GM23338 (cell line): ENCODE measurements around the gene CHPF. TPM values are rescaled to one million over a fixed set of nuclear protein-coding genes. Genes with fewer than 3 reads are reported as not detected.

Experiments used
- ATAC-seq: fragments of 200-7000 bp; cut with Tn5 transposase; 3 replicates; pipeline ENCODE4 v1.9.1; 2020
- DNase-seq: peaks from one replicate; pipeline ENCODE4 v3.0.0-alpha.2; 2015; ENCODE audit warnings: low spot score
- H2AFZ ChIP-seq: fragments of 200-600 bp; sonication (generic); 2 replicates; pipeline ENCODE4 v1.8.0; 2016; ENCODE audit warnings: antibody characterized with exemption, mild to moderate bottlenecking, moderate library complexity
- H3F3A ChIP-seq: fragments of 200-600 bp; sonication (generic); replicated peaks from 2 replicates; pipeline ENCODE4 v1.8.0; 2017; ENCODE audit warnings: antibody characterized with exemption, mixed run types, low read depth
- H3K27ac ChIP-seq: fragments of 200-600 bp; sonication (generic); 2 replicates; pipeline ENCODE4 v1.6.1; 2016; ENCODE audit warnings: low read depth
- H3K27me3 ChIP-seq: fragments of 200-600 bp; sonication (generic); 2 replicates; pipeline ENCODE4 v1.8.0; 2016; ENCODE audit warnings: mild to moderate bottlenecking, mixed run types, moderate library complexity; ENCODE audit not compliant: insufficient read depth
- H3K36me3 ChIP-seq: fragments of 200-600 bp; sonication (generic); 2 replicates; pipeline ENCODE4 v1.8.0; 2016; ENCODE audit warnings: mild to moderate bottlenecking; ENCODE audit not compliant: insufficient read depth
- H3K4me1 ChIP-seq: fragments of 200-600 bp; sonication (generic); 2 replicates; pipeline ENCODE4 v1.8.0; 2016; ENCODE audit warnings: mild to moderate bottlenecking, moderate library complexity; ENCODE audit not compliant: insufficient read depth
- H3K4me2 ChIP-seq: fragments of 200-600 bp; sonication (generic); 2 replicates; pipeline ENCODE4 v1.7.1; 2017; ENCODE audit warnings: mixed run types
- H3K4me3 ChIP-seq: fragments of 200-600 bp; sonication (generic); 2 replicates; pipeline ENCODE4 v1.6.1; 2016; ENCODE audit warnings: mixed run types
- H3K79me2 ChIP-seq: fragments of 200-600 bp; sonication (generic); replicated peaks from 2 replicates; pipeline ENCODE4 v1.8.0; 2017; ENCODE audit warnings: mild to moderate bottlenecking; ENCODE audit not compliant: insufficient read depth
- H3K9me2 ChIP-seq: fragments of 200-600 bp; sonication (generic); 2 replicates; pipeline ENCODE4 v1.8.0; 2017; ENCODE audit not compliant: insufficient read depth
- H4K20me1 ChIP-seq: fragments of 200-600 bp; sonication (generic); replicated peaks from 2 replicates; pipeline ENCODE4 v1.8.0; 2017; ENCODE audit warnings: mild to moderate bottlenecking; ENCODE audit not compliant: insufficient read depth
- H3K27ac Mint-ChIP-seq: 2 replicates; pipeline ENCODE4 v1.8.0; 2020; ENCODE audit warnings: inconsistent platforms, mild to moderate bottlenecking, moderate library complexity, mixed read lengths
- H3K27me3 Mint-ChIP-seq: 3 replicates; pipeline ENCODE4 v1.8.0; 2022; ENCODE audit warnings: low read depth, mild to moderate bottlenecking, moderate library complexity, mixed read lengths, inconsistent platforms; ENCODE audit not compliant: insufficient read depth, poor library complexity
- H3K36me3 Mint-ChIP-seq: 3 replicates; pipeline ENCODE4 v1.8.0; 2021; ENCODE audit warnings: low read depth, mild to moderate bottlenecking, inconsistent platforms, moderate library complexity, mixed read lengths
- H3K4me1 Mint-ChIP-seq: 3 replicates; pipeline ENCODE4 v1.8.0; 2020; ENCODE audit warnings: mild to moderate bottlenecking, inconsistent platforms, mixed read lengths
- H3K4me3 Mint-ChIP-seq: 3 replicates; pipeline ENCODE4 v1.8.0; 2021; ENCODE audit warnings: moderate library complexity, mild to moderate bottlenecking, inconsistent platforms, mixed read lengths
- H3K9me3 Mint-ChIP-seq: 3 replicates; pipeline ENCODE4 v1.8.0; 2020; ENCODE audit warnings: moderate library complexity, mild to moderate bottlenecking, inconsistent platforms, mixed read lengths
- CTCF ChIP-seq, 2 experiments: fragments of 200-600 bp in 1 of 2; sonication (generic) in 1 of 2; conservative IDR thresholded peaks; 2 replicates each; pipeline versions ENCODE4 v1.5.1 to v1.6.1; 2016 to 2017; ENCODE audit warnings: antibody characterized with exemption in 2 of 2, low read depth in 2 of 2, mild to moderate bottlenecking in 2 of 2, moderate library complexity in 1 of 2
- STAT1 ChIP-seq: IDR thresholded peaks from one replicate; pipeline ENCODE4 v1.6.1; 2016; ENCODE audit warnings: antibody characterized with exemption; ENCODE audit not compliant: unreplicated experiment
- ZNF114 ChIP-seq: fragments of 250-450 bp; sonication (Bioruptor Pico); IDR thresholded peaks from 2 replicates; pipeline ENCODE4 v1.5.0; 2020; ENCODE audit warnings: mild to moderate bottlenecking, moderate library complexity
- ZNF331 ChIP-seq: fragments of 250-450 bp; sonication (Bioruptor Pico); IDR thresholded peaks from 2 replicates; pipeline ENCODE4 v1.5.0; 2020; ENCODE audit warnings: low read depth, mild to moderate bottlenecking, moderate library complexity
- ZNF462 ChIP-seq: fragments of 250-450 bp; sonication (Bioruptor Pico); IDR thresholded peaks from 2 replicates; pipeline ENCODE4 v1.5.0; 2020; ENCODE audit warnings: mild to moderate bottlenecking, moderate library complexity
- polyA plus RNA-seq: library from polyadenylated mRNA; unstranded; fragments of >200 nt; fragmentation: Nextera tagmentation; extraction: Ambion mirVana; gene quantifications from 2 replicates; pipeline ENCODE4 v1.2.1, GENCODE V29; 2016
- total RNA-seq: library from RNA; depleted of rRNA; stranded (reverse); fragments of >200 nt; shearing (Covaris generic); gene quantifications from 2 replicates; pipeline ENCODE4 v1.2.3, GENCODE V29; 2014

The CHPF gene
- total and polyA plus RNA-seq, 2 experiments from 2014 or later: 36.5 to 252 TPM

GRCh38 chr2:219555956-219556355, 12.3 kb upstream of the CHPF start:
- ATAC-seq: no peak
- H2AFZ ChIP-seq: no peak overlapping the region
- TF ChIP-seq ZNF331 (CRISPR knock-in tag) (no peak), STAT1 (no peak), CTCF (conservative IDR thresholded peaks at IDR 0.05; ENCODE audit: low read depth in 2 of 2) (no peak), ZNF462 (no peak), ZNF114 (CRISPR knock-in tag) (no peak)

More at GRCh38 chr2:219555956-219556355, 12.3 kb upstream of the CHPF start:
- Mint-ChIP-seq H3K4me1 (peaks cover 26% of the 10 kb centered on the region), H3K4me3 (no peak overlapping the region), H3K9me3 (no peaks in the 10 kb centered on the region), H3K27me3 (peaks cover 32% of the 10 kb centered on the region), H3K27ac (no peak overlapping the region), H3K36me3 (peaks cover 13% of the 10 kb centered on the region; the same call in 2 of the 3 replicates)
- no peaks in the 10 kb centered on the region for H3K9me2 ChIP-seq
- H3F3A ChIP-seq: peaks cover 10% of the 10 kb centered on the region; the same call in 1 of the 2 replicates
- H4K20me1 ChIP-seq: no peaks in the 10 kb centered on the region
- no peak overlapping the region for H3K4me2 ChIP-seq
- peaks cover 22% of the 10 kb centered on the region for H3K4me1 ChIP-seq
- H3K27me3 ChIP-seq: peaks cover 17% of the 10 kb centered on the region
- H3K79me2 ChIP-seq: no peaks in the 10 kb centered on the region
- H3K4me3 ChIP-seq: no peak overlapping the region
- DNase-seq: no peak
- no peak overlapping the region for H3K27ac ChIP-seq
- no peaks in the 10 kb centered on the region; the same call in 1 of the 2 replicates for H3K36me3 ChIP-seq
